ENCODE measurements around the gene ACAP3.

ACAP3 gene

DNA sequence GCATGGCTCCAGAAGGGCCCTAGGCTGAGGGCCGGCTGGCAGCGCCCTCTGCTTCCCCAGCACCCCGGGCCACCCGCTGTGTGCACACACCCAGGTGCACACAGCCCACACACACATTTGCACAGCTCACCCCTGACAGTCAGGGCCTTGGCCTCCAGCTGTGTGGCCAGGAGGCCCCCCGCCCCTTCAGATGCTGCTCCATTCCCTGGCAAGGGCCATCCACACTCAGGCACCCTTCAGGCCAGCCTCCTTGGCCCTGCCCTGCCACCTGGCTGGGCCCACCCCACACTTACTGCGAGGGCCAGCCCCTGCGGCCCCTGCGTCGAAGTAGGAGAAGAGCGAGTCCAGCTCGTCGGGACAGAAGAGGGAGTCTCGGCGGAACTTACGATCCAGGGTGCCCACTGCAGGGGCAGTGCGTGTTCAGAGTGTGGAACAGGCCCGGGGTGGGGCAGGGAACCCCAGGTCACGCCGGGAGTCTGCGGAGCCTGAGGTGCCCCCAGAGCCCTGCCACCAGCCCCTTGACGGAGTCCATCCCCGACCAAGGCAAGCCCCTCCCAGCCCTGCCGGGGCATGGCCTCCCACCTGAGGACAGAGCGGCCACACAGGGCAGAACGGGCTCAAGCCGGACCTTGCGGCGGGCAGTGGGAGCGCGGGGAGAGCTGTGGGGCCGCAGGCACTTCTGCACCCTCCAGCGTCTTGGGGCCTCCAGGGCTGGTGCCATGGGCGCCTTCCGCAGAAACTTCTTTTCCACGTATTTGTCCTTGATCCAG is 12.4 kb downstream of the ACAP3 start:
- TF ChIP-seq, protein P1, sequence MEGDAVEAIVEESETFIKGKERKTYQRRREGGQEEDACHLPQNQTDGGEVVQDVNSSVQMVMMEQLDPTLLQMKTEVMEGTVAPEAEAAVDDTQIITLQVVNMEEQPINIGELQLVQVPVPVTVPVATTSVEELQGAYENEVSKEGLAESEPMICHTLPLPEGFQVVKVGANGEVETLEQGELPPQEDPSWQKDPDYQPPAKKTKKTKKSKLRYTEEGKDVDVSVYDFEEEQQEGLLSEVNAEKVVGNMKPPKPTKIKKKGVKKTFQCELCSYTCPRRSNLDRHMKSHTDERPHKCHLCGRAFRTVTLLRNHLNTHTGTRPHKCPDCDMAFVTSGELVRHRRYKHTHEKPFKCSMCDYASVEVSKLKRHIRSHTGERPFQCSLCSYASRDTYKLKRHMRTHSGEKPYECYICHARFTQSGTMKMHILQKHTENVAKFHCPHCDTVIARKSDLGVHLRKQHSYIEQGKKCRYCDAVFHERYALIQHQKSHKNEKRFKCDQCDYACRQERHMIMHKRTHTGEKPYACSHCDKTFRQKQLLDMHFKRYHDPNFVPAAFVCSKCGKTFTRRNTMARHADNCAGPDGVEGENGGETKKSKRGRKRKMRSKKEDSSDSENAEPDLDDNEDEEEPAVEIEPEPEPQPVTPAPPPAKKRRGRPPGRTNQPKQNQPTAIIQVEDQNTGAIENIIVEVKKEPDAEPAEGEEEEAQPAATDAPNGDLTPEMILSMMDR (IDR thresholded peaks at IDR 0.05; ENCODE audit: borderline replicate concordance, control extremely low read depth, extremely low read depth, insufficient read depth, missing control alignments): no peak
- in situ Hi-C loops (cut with MboI; ENCODE audit: low sequenced_read_pairs, unreplicated experiment): no loop called here
- no peak for DNase-seq (ENCODE audit: low spot score)

DNA sequence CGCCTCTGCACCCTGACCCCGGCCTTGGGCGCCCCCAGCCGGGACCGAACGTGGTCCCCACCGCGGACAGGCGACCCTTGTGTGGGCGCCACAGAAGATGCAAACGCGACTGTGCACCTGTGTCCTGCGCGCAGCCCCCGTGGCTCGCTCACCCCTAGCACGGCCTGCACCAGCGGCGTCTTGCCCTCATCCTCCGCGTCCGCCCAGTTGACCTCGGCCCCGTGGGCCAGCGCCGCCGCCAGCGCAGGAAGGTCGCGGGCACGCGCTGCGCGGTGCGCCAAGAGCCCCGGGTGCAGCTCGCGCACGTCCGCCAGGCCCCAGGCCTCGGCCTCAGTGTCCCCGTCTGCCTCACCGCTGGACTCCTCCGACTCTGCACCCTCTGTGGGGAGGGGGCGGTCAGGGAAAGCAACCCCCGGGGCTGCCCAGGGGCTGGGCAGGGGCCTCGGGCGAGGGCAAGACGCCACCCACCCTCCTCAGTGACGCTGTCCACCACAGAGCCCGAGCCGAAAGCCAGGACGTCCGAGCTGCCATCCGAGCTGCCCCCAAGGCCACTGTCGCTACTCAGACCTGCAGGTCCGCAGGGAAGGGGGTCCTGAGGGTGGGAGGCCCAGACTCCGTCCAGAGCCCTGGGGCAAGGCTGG is 13.4 kb downstream of the ACAP3 start:
- TF ChIP-seq, protein P1 (IDR thresholded peaks at IDR 0.05; ENCODE audit: borderline replicate concordance, control extremely low read depth, extremely low read depth, insufficient read depth, missing control alignments): no peak
- DNase-seq (ENCODE audit: low spot score): no peak
- in situ Hi-C loops (cut with MboI; ENCODE audit: low sequenced_read_pairs, unreplicated experiment): no loop called here

DNA sequence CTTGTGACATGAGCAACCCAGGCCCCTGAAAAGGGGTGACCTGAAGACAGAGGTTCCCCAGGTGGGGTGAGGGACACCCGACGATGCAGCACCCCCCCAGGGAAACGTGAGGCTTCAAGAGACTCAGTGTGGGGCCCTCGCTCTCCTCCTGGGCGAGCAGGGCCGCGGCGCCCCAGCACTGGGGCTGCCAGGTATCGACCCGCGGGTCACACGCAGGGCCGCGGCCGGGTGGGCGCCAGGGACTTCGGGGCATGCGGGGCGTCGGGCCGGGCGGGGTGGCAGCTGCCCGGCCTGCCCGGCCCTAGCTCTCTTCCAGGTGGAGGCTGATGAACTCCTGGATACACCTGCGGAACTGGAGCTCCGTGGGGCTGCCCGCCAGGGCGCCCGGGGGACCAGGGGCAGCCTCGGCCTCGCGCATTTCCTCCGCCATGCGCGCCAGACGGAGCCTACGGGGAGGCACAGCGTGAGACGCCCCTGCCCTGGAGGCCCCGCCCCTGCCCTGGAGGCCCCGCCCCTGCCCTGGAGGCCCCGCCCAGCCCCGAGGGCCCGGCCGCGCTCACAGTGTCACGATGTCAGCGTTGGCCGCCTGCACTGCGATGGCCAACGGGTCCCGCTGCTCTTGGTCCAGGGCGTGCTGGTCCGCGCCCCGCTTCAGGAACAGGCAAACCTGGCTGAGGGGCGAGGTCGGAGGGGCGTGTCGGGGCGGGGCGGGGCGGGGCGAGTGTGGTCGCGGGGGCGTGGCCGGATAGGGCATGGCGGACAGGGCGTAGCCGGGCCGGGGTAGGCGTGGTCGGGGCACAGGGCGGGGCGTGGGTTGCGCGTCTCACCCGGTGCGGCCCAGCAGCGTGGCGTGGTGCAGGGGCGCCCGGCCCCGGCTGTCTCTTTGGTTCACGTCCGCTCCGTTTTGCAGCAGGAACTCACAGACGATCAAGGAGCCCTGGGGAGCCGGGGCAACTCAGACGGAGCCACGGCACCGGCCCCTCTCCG is 14.2 kb downstream of the ACAP3 start:
- DNase-seq (ENCODE audit: low spot score): no peak
- TF ChIP-seq, protein P1 (IDR thresholded peaks at IDR 0.05; ENCODE audit: borderline replicate concordance, control extremely low read depth, extremely low read depth, insufficient read depth, missing control alignments): no peak
- in situ Hi-C loops (cut with MboI; ENCODE audit: low sequenced_read_pairs, unreplicated experiment): no loop called here

DNA sequence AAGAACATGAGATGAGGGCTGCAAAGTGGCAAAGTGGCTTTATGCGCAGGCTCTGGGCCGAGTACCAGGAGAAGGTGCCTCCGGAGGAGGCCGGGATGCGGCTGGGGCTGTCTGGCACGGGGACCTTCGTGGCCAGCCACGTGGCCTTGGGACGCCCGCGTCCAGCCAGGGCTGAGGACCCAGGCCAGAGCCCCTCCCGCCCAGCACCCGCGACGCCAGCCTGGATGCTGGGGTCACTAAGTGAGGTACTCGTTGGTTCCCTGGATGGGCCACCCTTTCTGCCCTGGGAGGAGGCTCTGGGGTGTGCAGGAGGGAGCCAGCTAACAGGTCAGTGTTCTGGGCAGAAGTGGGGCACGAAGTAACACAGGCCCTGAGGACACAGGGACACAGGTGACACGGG is 14.9 kb downstream of the ACAP3 start:
- in situ Hi-C loops (cut with MboI; ENCODE audit: low sequenced_read_pairs, unreplicated experiment): no loop called here
- TF ChIP-seq, protein P1 (IDR thresholded peaks at IDR 0.05; ENCODE audit: borderline replicate concordance, control extremely low read depth, extremely low read depth, insufficient read depth, missing control alignments): no peak

DNA sequence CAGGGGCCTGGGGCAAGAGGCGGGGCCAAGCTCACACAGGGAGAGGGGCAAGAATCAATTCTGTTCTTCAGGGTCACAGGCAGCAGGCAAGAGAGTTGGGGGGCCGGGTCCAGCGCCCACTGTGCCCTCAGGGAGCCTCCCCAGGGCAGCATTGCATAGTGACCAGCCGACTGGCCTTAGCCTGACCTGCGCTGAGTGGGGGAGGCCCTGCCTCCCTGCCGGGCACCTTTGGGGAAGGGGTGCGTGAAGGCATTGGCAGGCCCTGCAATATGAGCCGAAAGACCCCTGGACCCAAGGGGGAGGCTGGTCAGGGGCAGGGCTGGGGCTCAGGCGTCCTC is 15.3 kb downstream of the ACAP3 start:
- DNase-seq (ENCODE audit: low spot score): no peak
- in situ Hi-C loops (cut with MboI; ENCODE audit: low sequenced_read_pairs, unreplicated experiment): no loop called here
- TF ChIP-seq, protein P1 (IDR thresholded peaks at IDR 0.05; ENCODE audit: borderline replicate concordance, control extremely low read depth, extremely low read depth, insufficient read depth, missing control alignments): no peak

More for the DNA sequence above, 14.9 kb downstream of the ACAP3 start:
- DNase-seq (ENCODE audit: low spot score): no peak

Measured in GM13976 (cell line).